GM18511 (cell line): Measurements from ENCODE around the gene DPPA2.
"Not testable (repeated sequence)": the region's sequence is repeated elsewhere in the genome, so short reads cannot be mapped to it uniquely, and the experiment has no call there.

Experiments used
- ATAC-seq: cut with Tn5 transposase; IDR thresholded peaks from one replicate; pipeline ENCODE4 v1.9.1; 2021; ENCODE audit warnings: mild to moderate bottlenecking, moderate library complexity; ENCODE audit not compliant: unreplicated experiment

Gene DPPA2, protein sequence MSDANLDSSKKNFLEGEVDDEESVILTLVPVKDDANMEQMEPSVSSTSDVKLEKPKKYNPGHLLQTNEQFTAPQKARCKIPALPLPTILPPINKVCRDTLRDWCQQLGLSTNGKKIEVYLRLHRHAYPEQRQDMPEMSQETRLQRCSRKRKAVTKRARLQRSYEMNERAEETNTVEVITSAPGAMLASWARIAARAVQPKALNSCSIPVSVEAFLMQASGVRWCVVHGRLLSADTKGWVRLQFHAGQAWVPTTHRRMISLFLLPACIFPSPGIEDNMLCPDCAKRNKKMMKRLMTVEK

DNA sequence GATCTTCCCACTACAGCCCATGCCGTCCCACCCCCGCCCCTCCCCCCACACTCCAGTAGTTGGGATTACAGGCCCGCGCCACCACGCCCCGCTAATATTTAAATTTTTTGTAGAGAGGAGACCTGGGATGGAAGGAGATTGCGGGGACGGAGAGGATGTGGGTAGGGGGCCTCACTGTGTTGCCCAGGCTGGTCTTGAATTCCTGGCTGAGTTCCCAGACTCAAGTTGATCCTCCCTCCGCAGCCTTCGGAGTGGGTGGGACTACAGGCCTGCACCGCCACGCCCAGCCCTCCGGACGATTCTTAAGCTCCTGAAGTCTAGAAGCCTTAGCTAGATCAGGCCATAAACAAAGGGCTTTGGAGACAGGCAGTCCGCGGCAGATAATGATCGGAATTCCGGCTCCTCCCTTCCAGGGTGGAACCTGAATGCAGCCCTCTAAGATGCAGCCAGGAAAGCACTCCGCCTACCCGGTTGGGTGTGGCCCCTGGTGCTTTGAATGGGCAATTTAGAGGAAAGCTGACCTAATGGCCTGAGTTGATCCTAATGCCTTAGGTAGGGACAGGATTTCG, at the start of gene DPPA2:
Gene DPPA2 (minus strand): TSS at position 356 of the 569 bp plus-strand sequence. CDS start 1,975 bp downstream, outside the sequence.
- no peak for ATAC-seq

DNA sequence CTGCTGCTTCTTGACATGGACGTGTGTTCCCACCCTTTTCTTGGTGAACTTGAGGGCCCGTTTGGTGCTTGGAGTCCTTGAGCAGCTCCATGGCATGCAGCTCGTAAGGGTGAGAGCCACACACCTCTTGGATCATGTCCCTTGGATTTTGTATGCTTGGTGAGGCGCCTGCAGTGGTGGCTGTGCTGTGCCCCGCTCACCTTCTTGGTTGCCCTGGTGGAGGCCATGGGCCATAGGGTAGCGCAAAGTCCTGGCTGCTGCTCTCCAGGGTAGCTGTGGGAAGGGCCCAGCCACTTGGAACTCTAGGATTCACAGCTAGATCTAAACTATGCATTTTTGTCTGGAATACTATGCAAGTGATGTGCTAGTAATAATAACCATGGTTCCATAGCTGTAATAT, 47.8 kb upstream of the DPPA2 start:
- ATAC-seq: no peak

GRCh38 chr3:109363634-109364033, 47.3 kb upstream of the DPPA2 start:
- no peak for ATAC-seq

DNA sequence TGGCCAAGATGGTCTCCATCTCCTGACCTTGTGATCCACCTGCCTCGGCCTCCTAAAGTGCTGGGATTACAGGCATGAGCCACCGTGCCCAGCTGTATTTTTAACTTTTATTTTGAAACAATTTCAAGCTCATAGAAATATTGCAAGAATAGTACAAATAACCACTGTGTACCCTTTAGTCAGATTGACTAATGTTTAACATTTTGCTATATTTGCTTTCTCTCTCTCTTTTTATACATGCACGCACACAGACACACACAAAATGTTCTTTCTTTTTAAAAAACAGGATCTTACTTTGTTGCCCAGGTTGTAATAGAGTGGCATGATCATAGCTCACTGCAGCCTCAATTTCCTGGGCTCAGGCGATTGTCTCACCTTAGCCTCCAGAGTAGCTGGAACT, 46.5 kb upstream of the DPPA2 start:
- ATAC-seq: no peak

GRCh38 chr3:109358809-109359208, 42.5 kb upstream of the DPPA2 start:
- ATAC-seq: not testable (repeated sequence)

- ATAC-seq: no peak
Measured at GRCh38 chr3:109356442-109357155, 40.3 kb upstream of the DPPA2 start.

- no peak for ATAC-seq
Measured at GRCh38 chr3:109355625-109356441, 39.5 kb upstream of the DPPA2 start.

- ATAC-seq: no peak
Measured at GRCh38 chr3:109353057-109353456, 36.7 kb upstream of the DPPA2 start.

- ATAC-seq: no peak
Measured at GRCh38 chr3:109351231-109351630, 34.9 kb upstream of the DPPA2 start.

GRCh38 chr3:109346770-109347295, 30.5 kb upstream of the DPPA2 start:
- ATAC-seq: no peak

GRCh38 chr3:109346099-109346498, 29.8 kb upstream of the DPPA2 start:
- ATAC-seq: no peak

DNA sequence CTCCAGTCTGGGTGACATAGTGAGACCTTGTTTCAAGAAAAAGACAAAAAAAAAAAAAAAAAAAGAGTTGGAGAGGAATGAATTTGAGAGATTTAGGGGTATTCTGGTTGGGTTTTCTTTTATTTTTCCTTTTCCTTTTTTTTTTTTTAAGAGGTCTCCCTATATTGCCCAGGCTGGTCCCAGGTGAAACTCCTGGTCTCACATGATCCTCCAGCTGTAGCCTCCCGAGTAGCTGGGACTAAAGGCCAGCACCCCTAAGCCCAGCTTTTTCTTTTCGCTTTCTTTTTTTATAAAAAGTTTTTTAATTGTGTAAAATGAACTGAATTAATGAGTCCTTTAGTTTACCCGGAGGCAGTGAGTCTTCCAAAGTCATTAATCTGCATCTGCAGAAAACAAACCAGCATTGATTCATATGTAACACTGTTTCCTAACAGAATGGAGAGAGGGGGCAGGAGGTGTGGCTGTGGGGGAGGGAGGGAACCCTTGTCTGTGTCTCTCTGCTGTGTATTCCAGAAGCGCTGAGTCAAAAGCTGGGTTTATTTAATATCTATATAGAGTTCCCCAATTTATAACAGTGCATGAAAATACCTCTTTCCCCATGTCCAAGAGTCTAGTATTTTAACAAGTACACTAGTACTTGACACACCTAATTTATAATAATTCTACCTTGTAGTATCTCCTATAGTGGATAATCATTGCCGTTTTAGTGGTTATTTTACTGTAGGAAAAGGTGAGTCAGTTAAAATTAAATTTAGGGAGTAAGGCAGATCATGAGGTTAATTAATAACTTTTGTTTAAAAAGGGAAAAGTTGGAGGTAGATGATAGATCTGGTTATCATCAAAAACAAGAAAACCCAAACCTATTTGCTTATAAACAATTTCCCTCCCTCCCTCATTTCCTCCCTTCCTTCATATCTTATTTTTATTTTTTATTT, 23.7 kb upstream of the DPPA2 start:
- ATAC-seq: no peak

DNA sequence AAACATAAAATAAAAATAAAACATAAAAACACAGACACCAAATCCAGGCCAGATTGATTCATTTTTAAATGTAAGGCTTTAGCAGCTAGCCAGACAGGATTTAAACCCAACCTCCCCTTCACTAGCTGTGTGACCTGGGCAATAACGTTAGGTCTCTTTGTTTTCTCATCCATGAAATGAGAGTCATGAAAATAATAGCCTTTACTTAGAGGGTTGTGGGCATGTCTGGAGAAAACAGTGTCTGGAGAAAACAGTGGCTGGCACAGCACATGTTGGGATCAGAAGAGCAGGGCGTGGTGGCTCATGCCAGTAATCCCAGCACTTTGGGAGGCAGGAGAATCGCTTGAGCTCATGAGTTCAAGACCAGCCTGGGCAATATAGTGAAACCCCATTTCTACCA, 22.9 kb upstream of the DPPA2 start:
- ATAC-seq: no peak

- no peak for ATAC-seq
Measured at GRCh38 chr3:109338322-109338721, 22.0 kb upstream of the DPPA2 start.

GRCh38 chr3:109337393-109337792, 21.1 kb upstream of the DPPA2 start, which contains the start of gene DPPA4:
Gene DPPA4, minus strand, starts transcription at chr3:109337546. Its CDS starts 29 bp downstream, at chr3:109337517.
- no peak for ATAC-seq

DNA sequence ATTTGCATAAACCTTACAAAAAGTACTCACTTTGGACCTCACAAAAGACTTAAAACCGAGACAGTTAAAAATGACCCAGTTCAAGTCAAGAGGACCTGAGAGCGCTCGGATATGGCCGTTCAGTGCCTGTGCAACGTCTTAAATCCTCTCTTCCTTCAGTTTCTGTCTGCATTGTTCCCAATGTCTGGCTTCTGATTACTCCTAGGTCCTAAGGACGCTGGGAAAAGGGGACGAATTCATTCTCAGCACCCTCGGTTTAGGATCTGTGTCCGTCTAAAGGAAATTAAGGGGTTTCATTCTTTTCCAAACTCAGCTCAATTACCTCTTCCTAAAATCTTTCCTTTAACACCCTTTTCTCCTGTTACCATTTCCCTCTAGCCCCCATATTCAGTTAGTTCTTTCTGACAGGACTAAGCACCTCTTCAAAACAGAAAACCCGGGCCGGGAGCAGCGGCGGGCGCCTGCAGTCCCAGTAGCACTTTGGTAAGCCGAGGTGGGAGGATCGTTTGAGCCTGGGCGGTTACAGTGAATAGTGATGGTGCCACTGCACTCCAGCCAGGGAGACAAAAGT, 20.1 kb upstream of the DPPA2 start:
- no peak for ATAC-seq

DNA sequence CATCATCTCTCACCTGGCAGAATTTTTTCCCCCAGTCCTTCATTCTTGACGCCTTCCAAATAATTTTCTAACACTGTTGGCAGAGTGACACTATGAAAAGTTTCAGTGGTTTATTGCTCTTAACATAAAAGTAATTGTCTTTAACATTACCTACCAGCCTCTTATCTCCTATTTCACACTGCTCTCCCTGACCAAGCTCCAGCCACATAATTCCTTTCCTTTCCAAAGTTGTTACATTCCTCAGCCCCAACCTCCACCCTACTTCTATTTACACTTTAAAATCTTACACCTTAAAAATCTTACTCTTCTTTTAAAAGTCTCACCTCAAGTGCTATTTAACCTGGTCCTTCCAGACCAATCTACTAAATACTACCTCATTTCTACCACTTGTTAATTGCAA, 18.3 kb upstream of the DPPA2 start:
- ATAC-seq: no peak

DNA sequence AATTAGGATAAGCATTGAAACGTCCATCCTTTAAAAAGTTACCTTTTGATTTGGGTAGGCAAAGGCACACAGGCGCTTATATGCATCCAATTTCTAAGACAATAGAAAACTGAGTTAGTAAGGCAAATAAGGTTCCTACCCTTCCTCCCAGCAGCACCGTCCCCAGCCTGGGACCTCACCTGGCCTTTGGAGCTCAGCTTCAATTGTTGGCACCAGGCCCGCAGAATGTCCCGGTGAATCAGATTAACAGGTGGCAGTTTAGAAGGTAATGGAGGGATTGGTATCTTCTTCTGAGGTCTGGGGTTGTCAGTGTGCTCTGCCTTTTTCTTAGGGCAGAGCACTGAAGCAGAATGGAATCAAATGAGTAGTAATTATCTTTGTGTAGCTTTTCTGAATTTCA, 15.4 kb upstream of the DPPA2 start:
- ATAC-seq: no peak

- ATAC-seq: no peak
Measured at GRCh38 chr3:109330405-109330804, 14.1 kb upstream of the DPPA2 start.
